AG10803 (cell line): ENCODE measurements around the gene DENND1A.

Experiments used
- DNase-seq: peaks from one replicate; pipeline ENCODE4 v3.0.0; 2010; ENCODE audit warnings: low read depth
- H3K4me3 ChIP-seq: 2 replicates; pipeline ENCODE4 v1.5.1; 2011; ENCODE audit warnings: mild to moderate bottlenecking, low read length, control low read depth
- CTCF ChIP-seq: conservative IDR thresholded peaks from 2 replicates; pipeline ENCODE4 v1.5.1; 2011; ENCODE audit warnings: mild to moderate bottlenecking, low read length, control low read depth, inconsistent platforms

Gene DENND1A

GRCh38 chr9:123957731-123958130, 27.8 kb upstream of the DENND1A start:
- no peak for TF ChIP-seq CTCF
- no peak for DNase-seq

GRCh38 chr9:123957168-123957721, 27.3 kb upstream of the DENND1A start:
- no peak for DNase-seq
- TF ChIP-seq CTCF = no peak

More at GRCh38 chr9:123957731-123958130, 27.8 kb upstream of the DENND1A start:
- H3K4me3 ChIP-seq = no peak overlapping the region

GRCh38 chr9:123955637-123956036, 25.7 kb upstream of the DENND1A start:
- TF ChIP-seq CTCF = no peak
- no peak for DNase-seq
- no peak overlapping the region for H3K4me3 ChIP-seq

More at GRCh38 chr9:123957168-123957721, 27.3 kb upstream of the DENND1A start:
- no peak overlapping the region for H3K4me3 ChIP-seq

GRCh38 chr9:123954518-123955280, 24.8 kb upstream of the DENND1A start:
- H3K4me3 ChIP-seq = no peak overlapping the region
- no peak for TF ChIP-seq CTCF
- DNase-seq = peak; percentile 50

- no peak for DNase-seq
- no peak for TF ChIP-seq CTCF
Measured at GRCh38 chr9:123952641-123953495, 22.9 kb upstream of the DENND1A start.

GRCh38 chr9:123948286-123948685, 18.4 kb upstream of the DENND1A start:
- DNase-seq = no peak
- TF ChIP-seq CTCF = no peak
- H3K4me3 ChIP-seq = no peak overlapping the region

More at GRCh38 chr9:123952641-123953495, 22.9 kb upstream of the DENND1A start:
- no peak overlapping the region for H3K4me3 ChIP-seq
